B cell (primary cell): ENCODE data around the gene IQCM. TPM values are rescaled to one million over a fixed set of nuclear protein-coding genes. Genes with fewer than 3 reads are reported as not detected.

Source experiments
- ATAC-seq: fragments of 200-7000 bp; cut with Tn5 transposase; one replicate; pipeline ENCODE4 v1.10.0; 2021; ENCODE audit warnings: low read depth, mild to moderate bottlenecking, moderate number of reproducible peaks, moderate library complexity
- CTCF ChIA-PET: fragments of 350-600 bp; sonication (Branson Sonifier 250); formaldehyde crosslinking; loops from one replicate; lab custom pipeline; 2021; ENCODE audit warnings: antibody characterized with exemption, inconsistent platforms; lab: Charles Lee
- POLR2A ChIA-PET: fragments of 350-600 bp; sonication (Branson Sonifier 250); formaldehyde crosslinking; loops from one replicate; lab custom pipeline; 2021; ENCODE audit warnings: antibody characterized with exemption; lab: Charles Lee
- DNase-seq: peaks from one replicate; pipeline ENCODE4 v3.0.0; 2013
- H2AFZ ChIP-seq: 2 replicates; pipeline ENCODE4 v1.6.1; 2012; ENCODE audit warnings: mild to moderate bottlenecking, low read depth, low read length; ENCODE audit not compliant: insufficient read depth, poor library complexity, severe bottlenecking
- H3K27ac ChIP-seq, 2 donors: 1 replicate in 1 of 2; 2 replicates in 1 of 2; pipeline ENCODE4 v1.5.1; 2012 to 2013; ENCODE audit warnings: low read length in 2 of 2, mild to moderate bottlenecking in 2 of 2, moderate library complexity in 1 of 2
- H3K27me3 ChIP-seq, 4 experiments: fragments of 200-600 bp in 1 of 4; sonication (generic) in 1 of 4; replicated peaks in 1 of 4; 1 replicate in 2 of 4; 2 replicates in 2 of 4; pipeline versions ENCODE4 v1.6.1 to v1.7.0; 2013 to 2016; ENCODE audit warnings: low read length in 3 of 4, mild to moderate bottlenecking in 2 of 4, mixed read lengths in 1 of 4, moderate library complexity in 1 of 4; ENCODE audit not compliant: insufficient read depth in 4 of 4, control insufficient read depth in 3 of 4; ENCODE audit errors: control extremely low read depth in 1 of 4
- H3K36me3 ChIP-seq, 2 experiments: replicated peaks in 1 of 2; 1 replicate in 1 of 2; 2 replicates in 1 of 2; pipeline versions ENCODE4 v1.6.1 to v1.7.1; 2013; ENCODE audit warnings: low read length in 1 of 2; ENCODE audit not compliant: insufficient read depth in 2 of 2, control insufficient read depth in 1 of 2; ENCODE audit errors: control extremely low read depth in 1 of 2, extremely low read depth in 1 of 2
- H3K4me1 ChIP-seq, 2 donors: fragments of 200-600 bp in 1 of 2; sonication (generic) in 1 of 2; 1 replicate in 1 of 2; 2 replicates in 1 of 2; pipeline versions ENCODE4 v1.5.1 to v1.6.1; 2013 to 2017; ENCODE audit warnings: low read length in 2 of 2; ENCODE audit not compliant: control insufficient read depth in 2 of 2, insufficient read depth in 2 of 2
- H3K4me2 ChIP-seq: replicated peaks from 2 replicates; pipeline ENCODE3; 2012; ENCODE audit warnings: mild to moderate bottlenecking, low read depth, low read length; ENCODE audit not compliant: poor library complexity, severe bottlenecking
- H3K4me3 ChIP-seq, 5 experiments: fragments of 200-600 bp in 1 of 5; sonication (generic) in 1 of 5; 1 replicate in 3 of 5; 2 replicates in 2 of 5; pipeline versions ENCODE4 v1.5.1 to v1.7.0; 2011 to 2016; ENCODE audit warnings: low read length in 4 of 5, mild to moderate bottlenecking in 4 of 5, low read depth in 2 of 5, control low read depth in 1 of 5, moderate library complexity in 1 of 5; ENCODE audit not compliant: insufficient read depth in 1 of 5; ENCODE audit errors: control extremely low read depth in 1 of 5, extremely low read depth in 1 of 5
- H3K79me2 ChIP-seq: fragments of 200-600 bp; sonication (generic); one replicate; pipeline ENCODE4 v1.6.0; 2016; ENCODE audit warnings: low read length; ENCODE audit not compliant: control insufficient read depth, insufficient read depth
- H3K9ac ChIP-seq: fragments of 200-600 bp; sonication (generic); 2 replicates; pipeline ENCODE4 v1.6.1; 2017; ENCODE audit warnings: mild to moderate bottlenecking, low read length, moderate library complexity
- H3K9me3 ChIP-seq, 3 donors: one replicate each; pipeline versions ENCODE4 v1.6.1 to v1.7.1; 2013; ENCODE audit warnings: low read length in 2 of 3; ENCODE audit not compliant: control insufficient read depth in 2 of 3, insufficient read depth in 1 of 3; ENCODE audit errors: control extremely low read depth in 1 of 3
- H4K20me1 ChIP-seq: 2 replicates; pipeline ENCODE4 v1.6.0; 2012; ENCODE audit warnings: mild to moderate bottlenecking, low read length; ENCODE audit not compliant: insufficient read depth, control insufficient read depth, poor library complexity, severe bottlenecking
- H3K27ac Mint-ChIP-seq: one replicate; pipeline ENCODE4 v1.8.0; 2021; ENCODE audit warnings: mixed read lengths
- H3K27me3 Mint-ChIP-seq: one replicate; pipeline ENCODE4 v1.8.0; 2021; ENCODE audit warnings: mixed read lengths
- H3K4me1 Mint-ChIP-seq: one replicate; pipeline ENCODE4 v1.8.0; 2021; ENCODE audit warnings: mixed read lengths
- H3K4me3 Mint-ChIP-seq: one replicate; pipeline ENCODE4 v1.8.0; 2021; ENCODE audit warnings: mixed read lengths
- H3K9me3 Mint-ChIP-seq: one replicate; pipeline ENCODE4 v1.8.0; 2022; ENCODE audit warnings: mixed read lengths; ENCODE audit not compliant: insufficient read depth
- EZH2 ChIP-seq: IDR thresholded peaks from 2 replicates; pipeline ENCODE4 v1.6.1; 2012; ENCODE audit warnings: borderline replicate concordance, low read depth, mild to moderate bottlenecking, moderate library complexity, low read length; ENCODE audit not compliant: insufficient read depth, poor library complexity, severe bottlenecking
- WGBS: methylation state at CpG from one replicate; pipeline ENCODE4 v1.1.5; 2013; ENCODE audit warnings: missing lambda C conversion rate; ENCODE audit not compliant: insufficient coverage; 5-methylcytosine and 5-hydroxymethylcytosine counted together
- intact Hi-C: fragments of 100-400 bp; cut with micrococcal nuclease; formaldehyde crosslinking; loops from one replicate; pipeline ENCODE4 v1.10.0; 2022
- polyA plus RNA-seq: library from polyadenylated mRNA; depleted of rRNA; stranded (reverse); fragments of >200 nt; gene quantifications from 2 replicates; pipeline ENCODE4 v1.2.3, GENCODE V29; 2012
- total RNA-seq, 2 donors: library from RNA; stranded (reverse); fragments of 120-200 nt in 1 of 2; gene quantifications; 1 replicate in 1 of 2; 2 replicates in 1 of 2; pipeline versions ENCODE4 v1.2.3 to v1.2.4, GENCODE V29; 2013 to 2022
- TF ChIP-seq, protein P1 (sequence below): fragments of 200-600 bp; IDR thresholded peaks from one replicate; pipeline ENCODE4 v1.8.0; 2022; ENCODE audit warnings: antibody characterized with exemption, mild to moderate bottlenecking

Gene IQCM
- total and polyA plus RNA-seq, 2 donors (not counting 1 experiment from before 2014, with no cell fraction given): not detected

DNA sequence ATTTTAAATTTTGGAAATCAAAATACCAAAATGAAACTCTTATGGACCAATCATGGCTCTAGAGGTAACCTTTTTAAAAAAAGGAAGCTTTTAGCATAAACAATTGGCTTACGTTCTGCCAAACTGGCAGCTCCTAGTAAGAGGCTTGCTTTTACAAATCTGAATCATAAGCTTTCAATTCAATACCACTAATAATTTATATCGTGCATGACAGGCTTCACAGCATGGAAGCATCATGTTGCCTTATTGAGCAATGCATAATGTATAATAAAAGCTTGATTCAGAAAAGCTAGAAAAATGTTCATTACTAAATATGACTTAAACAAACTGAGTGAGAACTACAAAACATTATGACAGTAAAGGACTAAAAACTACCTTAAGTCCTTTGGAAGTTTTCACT, 280.9 kb downstream of the IQCM start:
- no peak overlapping the region for H3K27ac Mint-ChIP-seq
- POLR2A ChIA-PET: no interaction called here
- H3K4me3 Mint-ChIP-seq: no peak overlapping the region

DNA sequence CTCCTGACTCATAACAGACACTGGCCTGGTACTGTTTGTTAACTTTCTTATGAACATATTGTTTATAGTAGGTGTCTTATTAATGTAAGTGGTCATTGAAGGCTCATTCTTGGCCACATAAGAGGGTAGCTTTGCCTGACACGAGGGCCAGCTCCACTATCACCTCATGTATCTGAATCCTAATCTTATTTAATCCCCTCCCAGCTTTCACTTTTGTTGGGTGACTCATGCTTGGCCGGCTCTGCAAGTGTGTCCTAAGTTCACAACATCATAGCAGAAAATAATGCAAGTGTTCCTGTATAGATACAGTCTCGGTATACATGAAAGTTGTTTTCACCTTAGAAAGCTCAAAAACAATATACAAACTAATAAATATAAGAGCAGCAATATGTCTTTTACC, 283.8 kb downstream of the IQCM start:
- 60% methylated on average over 1 of the region's 3 CpGs for WGBS
- Histone ChIP-seq H2AFZ (no peak overlapping the region), H3K4me1 (no peaks in the 10 kb centered on the region), H3K9ac (no peak overlapping the region), H3K27me3 (no peaks in the 10 kb centered on the region), H3K79me2 (no peaks in the 10 kb centered on the region), H3K27ac (no peak overlapping the region), H3K36me3 (no peaks in the 10 kb centered on the region), H4K20me1 (no peaks in the 10 kb centered on the region), H3K9me3 (no peaks in the 10 kb centered on the region), H3K4me2 (no peak overlapping the region), H3K4me3 (no peak overlapping the region)
- Mint-ChIP-seq H3K9me3 (peaks cover 4% of the 10 kb centered on the region), H3K27me3 (no peaks in the 10 kb centered on the region), H3K4me1 (no peaks in the 10 kb centered on the region), H3K4me3 (no peak overlapping the region), H3K27ac (no peak overlapping the region)
- CTCF ChIA-PET: no interaction called here
- DNase-seq: no peak
- TF ChIP-seq, protein P1, sequence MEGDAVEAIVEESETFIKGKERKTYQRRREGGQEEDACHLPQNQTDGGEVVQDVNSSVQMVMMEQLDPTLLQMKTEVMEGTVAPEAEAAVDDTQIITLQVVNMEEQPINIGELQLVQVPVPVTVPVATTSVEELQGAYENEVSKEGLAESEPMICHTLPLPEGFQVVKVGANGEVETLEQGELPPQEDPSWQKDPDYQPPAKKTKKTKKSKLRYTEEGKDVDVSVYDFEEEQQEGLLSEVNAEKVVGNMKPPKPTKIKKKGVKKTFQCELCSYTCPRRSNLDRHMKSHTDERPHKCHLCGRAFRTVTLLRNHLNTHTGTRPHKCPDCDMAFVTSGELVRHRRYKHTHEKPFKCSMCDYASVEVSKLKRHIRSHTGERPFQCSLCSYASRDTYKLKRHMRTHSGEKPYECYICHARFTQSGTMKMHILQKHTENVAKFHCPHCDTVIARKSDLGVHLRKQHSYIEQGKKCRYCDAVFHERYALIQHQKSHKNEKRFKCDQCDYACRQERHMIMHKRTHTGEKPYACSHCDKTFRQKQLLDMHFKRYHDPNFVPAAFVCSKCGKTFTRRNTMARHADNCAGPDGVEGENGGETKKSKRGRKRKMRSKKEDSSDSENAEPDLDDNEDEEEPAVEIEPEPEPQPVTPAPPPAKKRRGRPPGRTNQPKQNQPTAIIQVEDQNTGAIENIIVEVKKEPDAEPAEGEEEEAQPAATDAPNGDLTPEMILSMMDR: no peak
- no peak for TF ChIP-seq EZH2
- intact Hi-C loops: no loop called here
- POLR2A ChIA-PET: no interaction called here
- no peak for ATAC-seq

More for the DNA sequence above, 280.9 kb downstream of the IQCM start:
- H2AFZ ChIP-seq: no peak overlapping the region
- Mint-ChIP-seq H3K9me3 (peaks cover 2% of the 10 kb centered on the region), H3K27me3 (no peaks in the 10 kb centered on the region), H3K4me1 (no peaks in the 10 kb centered on the region)
- DNase-seq (no peak), ATAC-seq (no peak)
- TF ChIP-seq, protein P1: no peak
- TF ChIP-seq EZH2: no peak
- no CpG with 5 or more reads among the region's 2 CpGs for WGBS
- H3K9me3 ChIP-seq: no peaks in the 10 kb centered on the region
- no peaks in the 10 kb centered on the region for H3K27me3 ChIP-seq
- no peak overlapping the region for H3K9ac ChIP-seq
- H4K20me1 ChIP-seq: no peaks in the 10 kb centered on the region
- no peaks in the 10 kb centered on the region for H3K36me3 ChIP-seq
- CTCF ChIA-PET: no interaction called here
- intact Hi-C loops: no loop called here
- no peak overlapping the region for H3K4me3 ChIP-seq
- H3K4me1 ChIP-seq: no peaks in the 10 kb centered on the region
- H3K27ac ChIP-seq: no peak overlapping the region
- no peaks in the 10 kb centered on the region for H3K79me2 ChIP-seq
- no peak overlapping the region for H3K4me2 ChIP-seq
